IMR-90 (cell line): ENCODE results near the gene KLHL6.

ENCODE experiments used
- BHLHE40 ChIP-seq: fragments of 150-350 bp; IDR thresholded peaks from 2 replicates; pipeline ENCODE4 v1.6.1; 2016; ENCODE audit warnings: mild to moderate bottlenecking, low read depth, low read length
- CEBPB ChIP-seq: IDR thresholded peaks from 2 replicates; pipeline ENCODE4 v1.6.1; 2012; ENCODE audit warnings: low read depth, low read length, improper control_type of control experiment
- CHD1 ChIP-seq: IDR thresholded peaks from 2 replicates; pipeline ENCODE4 v1.6.1; 2012; ENCODE audit warnings: low read depth, low read length, improper control_type of control experiment
- FOS ChIP-seq: fragments of 150-350 bp; IDR thresholded peaks from 2 replicates; pipeline ENCODE4 v1.6.1; 2016; ENCODE audit warnings: low read depth, low read length
- MAFK ChIP-seq: IDR thresholded peaks from 2 replicates; pipeline ENCODE4 v1.6.1; 2012; ENCODE audit warnings: low read depth, low read length, improper control_type of control experiment
- MAZ ChIP-seq: IDR thresholded peaks from 2 replicates; pipeline ENCODE4 v1.6.1; 2012; ENCODE audit warnings: low read depth, mild to moderate bottlenecking, low read length, improper control_type of control experiment, moderate library complexity, borderline replicate concordance
- MXI1 ChIP-seq: IDR thresholded peaks from 2 replicates; pipeline ENCODE4 v1.6.1; 2012; ENCODE audit warnings: low read depth, mild to moderate bottlenecking, low read length, moderate library complexity, borderline replicate concordance
- POLR2A ChIP-seq: IDR thresholded peaks from 2 replicates; pipeline ENCODE4 v1.6.1; 2012; ENCODE audit warnings: mild to moderate bottlenecking, low read depth, low read length
- RAD21 ChIP-seq: IDR thresholded peaks from 2 replicates; pipeline ENCODE4 v1.6.1; 2012; ENCODE audit warnings: low read length, improper control_type of control experiment
- RCOR1 ChIP-seq: IDR thresholded peaks from 2 replicates; pipeline ENCODE4 v1.6.1; 2012; ENCODE audit warnings: mild to moderate bottlenecking, low read length, improper control_type of control experiment; ENCODE audit not compliant: insufficient replicate concordance
- RFX5 ChIP-seq: IDR thresholded peaks from 2 replicates; pipeline ENCODE4 v1.8.0; 2012; ENCODE audit warnings: low read depth, mild to moderate bottlenecking, low read length, moderate library complexity
- TF ChIP-seq, protein P1 (sequence below): fragments of 150-350 bp; IDR thresholded peaks from 2 replicates; pipeline ENCODE4 v1.6.1; 2017; ENCODE audit warnings: mild to moderate bottlenecking, antibody characterized with exemption, low read length, low read depth
- TF ChIP-seq, protein P2 (sequence below): conservative IDR thresholded peaks from 2 replicates; pipeline ENCODE4 v1.5.1; 2012; ENCODE audit warnings: mild to moderate bottlenecking, low read depth, low read length, improper control_type of control experiment
- TF ChIP-seq, protein P3 (sequence below): fragments of 150-350 bp; IDR thresholded peaks from 2 replicates; pipeline ENCODE4 v1.6.1; 2016; ENCODE audit warnings: low read depth, mild to moderate bottlenecking, low read length, moderate library complexity, borderline replicate concordance

- no peak for TF ChIP-seq POLR2A
- TF ChIP-seq, protein P1, sequence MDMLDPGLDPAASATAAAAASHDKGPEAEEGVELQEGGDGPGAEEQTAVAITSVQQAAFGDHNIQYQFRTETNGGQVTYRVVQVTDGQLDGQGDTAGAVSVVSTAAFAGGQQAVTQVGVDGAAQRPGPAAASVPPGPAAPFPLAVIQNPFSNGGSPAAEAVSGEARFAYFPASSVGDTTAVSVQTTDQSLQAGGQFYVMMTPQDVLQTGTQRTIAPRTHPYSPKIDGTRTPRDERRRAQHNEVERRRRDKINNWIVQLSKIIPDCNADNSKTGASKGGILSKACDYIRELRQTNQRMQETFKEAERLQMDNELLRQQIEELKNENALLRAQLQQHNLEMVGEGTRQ, result no peak
- TF ChIP-seq RFX5, result no peak
- TF ChIP-seq, protein P2, sequence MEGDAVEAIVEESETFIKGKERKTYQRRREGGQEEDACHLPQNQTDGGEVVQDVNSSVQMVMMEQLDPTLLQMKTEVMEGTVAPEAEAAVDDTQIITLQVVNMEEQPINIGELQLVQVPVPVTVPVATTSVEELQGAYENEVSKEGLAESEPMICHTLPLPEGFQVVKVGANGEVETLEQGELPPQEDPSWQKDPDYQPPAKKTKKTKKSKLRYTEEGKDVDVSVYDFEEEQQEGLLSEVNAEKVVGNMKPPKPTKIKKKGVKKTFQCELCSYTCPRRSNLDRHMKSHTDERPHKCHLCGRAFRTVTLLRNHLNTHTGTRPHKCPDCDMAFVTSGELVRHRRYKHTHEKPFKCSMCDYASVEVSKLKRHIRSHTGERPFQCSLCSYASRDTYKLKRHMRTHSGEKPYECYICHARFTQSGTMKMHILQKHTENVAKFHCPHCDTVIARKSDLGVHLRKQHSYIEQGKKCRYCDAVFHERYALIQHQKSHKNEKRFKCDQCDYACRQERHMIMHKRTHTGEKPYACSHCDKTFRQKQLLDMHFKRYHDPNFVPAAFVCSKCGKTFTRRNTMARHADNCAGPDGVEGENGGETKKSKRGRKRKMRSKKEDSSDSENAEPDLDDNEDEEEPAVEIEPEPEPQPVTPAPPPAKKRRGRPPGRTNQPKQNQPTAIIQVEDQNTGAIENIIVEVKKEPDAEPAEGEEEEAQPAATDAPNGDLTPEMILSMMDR, result no peak
- TF ChIP-seq, protein P3, sequence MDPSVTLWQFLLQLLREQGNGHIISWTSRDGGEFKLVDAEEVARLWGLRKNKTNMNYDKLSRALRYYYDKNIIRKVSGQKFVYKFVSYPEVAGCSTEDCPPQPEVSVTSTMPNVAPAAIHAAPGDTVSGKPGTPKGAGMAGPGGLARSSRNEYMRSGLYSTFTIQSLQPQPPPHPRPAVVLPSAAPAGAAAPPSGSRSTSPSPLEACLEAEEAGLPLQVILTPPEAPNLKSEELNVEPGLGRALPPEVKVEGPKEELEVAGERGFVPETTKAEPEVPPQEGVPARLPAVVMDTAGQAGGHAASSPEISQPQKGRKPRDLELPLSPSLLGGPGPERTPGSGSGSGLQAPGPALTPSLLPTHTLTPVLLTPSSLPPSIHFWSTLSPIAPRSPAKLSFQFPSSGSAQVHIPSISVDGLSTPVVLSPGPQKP, result no peak
- TF ChIP-seq RCOR1, result no peak
- TF ChIP-seq BHLHE40, result no peak
- TF ChIP-seq MAZ, result no peak
- no peak for TF ChIP-seq CEBPB
- TF ChIP-seq MXI1, result no peak
- TF ChIP-seq FOS, result no peak
- TF ChIP-seq RAD21, result no peak
- no peak for TF ChIP-seq CHD1
- TF ChIP-seq MAFK, result no peak
Observed at GRCh38 chr3:183454064-183454463, 101.4 kb downstream of the KLHL6 start.
